OCI-LY3 (cell line): ENCODE results near the gene SORCS1.

Experiments
- CTCF ChIP-seq: fragments of 200-600, 300-600 bp; sonication (generic); IDR thresholded peaks from 2 replicates; pipeline ENCODE4 v1.5.1; 2014; ENCODE audit warnings: antibody characterized with exemption, low read length, low read depth
- EZH2phosphoT487 ChIP-seq: fragments of 200-600 bp; shearing (Covaris generic); IDR thresholded peaks from 2 replicates; pipeline ENCODE4 v1.6.1; 2018; ENCODE audit warnings: antibody characterized with exemption, mixed run types, low read depth

DNA sequence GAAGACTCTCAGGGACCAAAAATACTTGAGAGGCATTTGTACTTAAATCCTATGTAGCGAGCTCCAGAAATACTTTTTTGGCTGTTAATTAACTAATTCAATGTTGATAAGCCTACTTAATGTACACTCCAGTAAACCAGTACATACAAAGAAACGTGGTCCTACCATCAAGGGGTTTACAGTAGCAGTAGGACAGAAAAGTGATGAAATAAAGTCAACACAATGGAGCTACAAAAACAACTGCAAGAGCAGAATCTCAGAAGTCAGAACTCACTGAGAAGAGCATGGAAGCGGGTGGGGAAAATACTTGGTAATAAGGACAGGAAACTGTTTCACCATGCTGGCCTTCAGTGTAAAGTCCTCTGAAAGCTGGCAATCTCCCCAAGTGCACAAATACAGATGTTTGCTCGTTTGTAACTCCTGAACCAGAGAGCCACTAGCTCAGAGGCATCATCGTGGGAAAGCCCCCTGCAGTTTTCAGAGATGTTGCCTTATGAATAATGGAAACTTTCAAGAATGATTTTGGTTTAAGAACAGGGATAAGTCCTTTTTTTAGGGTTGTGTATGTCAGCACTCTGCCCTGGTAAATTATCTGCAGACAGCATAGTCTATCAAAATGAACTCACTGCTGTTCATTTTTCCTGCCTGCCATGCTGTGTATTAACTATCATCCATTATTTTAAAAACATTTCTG lies 233.2 kb downstream of the SORCS1 start:
- TF ChIP-seq CTCF (no peak), EZH2phosphoT487 (no peak)
